ENCODE results near the gene FGGY. TPM values are rescaled to one million over a fixed set of nuclear protein-coding genes. Genes with fewer than 3 reads are reported as not detected.

Gene FGGY
- total and polyA plus RNA-seq, 2 donors (not counting 3 experiments of a cell fraction or from before 2014, with no cell fraction given): 5.6 to 6.4 TPM

GRCh38 chr1:59601041-59601441 lies 304.1 kb downstream of the FGGY start:
- TF ChIP-seq GATA2 (IDR thresholded peaks at IDR 0.05; ENCODE audit: insufficient read depth, insufficient read length, low read depth, low read length) (no peak), POLR2A (IDR thresholded peaks at IDR 0.05; ENCODE audit: low read depth, low read length) (no peak), POLR2AphosphoS5 (IDR thresholded peaks at IDR 0.05; ENCODE audit: insufficient read depth, low read depth, low read length) (no peak)
- TF ChIP-seq, protein P1, sequence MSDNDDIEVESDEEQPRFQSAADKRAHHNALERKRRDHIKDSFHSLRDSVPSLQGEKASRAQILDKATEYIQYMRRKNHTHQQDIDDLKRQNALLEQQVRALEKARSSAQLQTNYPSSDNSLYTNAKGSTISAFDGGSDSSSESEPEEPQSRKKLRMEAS (IDR thresholded peaks at IDR 0.05; ENCODE audit: insufficient read depth, insufficient read length): no peak
- no peaks in the 10 kb centered on the region for H3K9me3 ChIP-seq (replicated peaks; ENCODE audit: control insufficient read depth, insufficient read depth, low read length)
- no TSS peak for BruUV-seq (replicated peaks)
- DNase-seq (ENCODE audit: low read depth, low spot score) (no peak), FAIRE-seq (no peak)
- intact Hi-C loops (cut with micrococcal nuclease): no loop called here
- no peaks in the 10 kb centered on the region for H3K79me2 ChIP-seq (ENCODE audit: control insufficient read depth, insufficient read depth, low read length)
- POLR2A ChIA-PET: no interaction called here
- CTCF ChIA-PET: interaction anchor here (0.7 to 1.6 kb wide), 4 partner anchors 30 to 457 kb away, joined by 3 to 5 read pairs (median 4); no protein-coding TSS in a partner anchor
- no peaks in the 10 kb centered on the region for H3K9me1 ChIP-seq (replicated peaks; ENCODE audit: control insufficient read depth, extremely low read depth, insufficient read depth, low read length)
- no peaks in the 10 kb centered on the region for H4K20me1 ChIP-seq (replicated peaks; ENCODE audit: control insufficient read depth, extremely low read depth, insufficient read depth, low read length)
- no peak overlapping the region for H3K27ac ChIP-seq (ENCODE audit: insufficient read depth, low read depth, low read length)
- H3K9ac ChIP-seq (replicated peaks; ENCODE audit: extremely low read depth, insufficient read depth, low read length): no peak overlapping the region
- H3K4me1 ChIP-seq (ENCODE audit: control insufficient read depth, extremely low read depth, insufficient read depth, low read length): peaks cover 15% of the 10 kb centered on the region
- H3K27me3 ChIP-seq (ENCODE audit: control insufficient read depth in 2 of 2, insufficient read depth in 2 of 2, low read length in 2 of 2): no peaks in the 10 kb centered on the region
- H3K4me3 ChIP-seq (replicated peaks in 1 of 3; ENCODE audit: insufficient read depth in 1 of 3, low read depth in 1 of 3, low read length in 3 of 3): no peak overlapping the region
- dilution Hi-C loops (cut with MboI; ENCODE audit: extremely low pct_ligation_motif_present, low sequenced_read_pairs): no loop called here
- no peaks in the 10 kb centered on the region for H3K36me3 ChIP-seq (ENCODE audit: control insufficient read depth in 2 of 2, extremely low read depth in 1 of 2, insufficient read depth in 2 of 2, low read length in 2 of 2)
- no peak overlapping the region for H2AFZ ChIP-seq (ENCODE audit: low read depth, low read length)
- no peak overlapping the region for H3K4me2 ChIP-seq (ENCODE audit: insufficient read depth, low read length)

DNA sequence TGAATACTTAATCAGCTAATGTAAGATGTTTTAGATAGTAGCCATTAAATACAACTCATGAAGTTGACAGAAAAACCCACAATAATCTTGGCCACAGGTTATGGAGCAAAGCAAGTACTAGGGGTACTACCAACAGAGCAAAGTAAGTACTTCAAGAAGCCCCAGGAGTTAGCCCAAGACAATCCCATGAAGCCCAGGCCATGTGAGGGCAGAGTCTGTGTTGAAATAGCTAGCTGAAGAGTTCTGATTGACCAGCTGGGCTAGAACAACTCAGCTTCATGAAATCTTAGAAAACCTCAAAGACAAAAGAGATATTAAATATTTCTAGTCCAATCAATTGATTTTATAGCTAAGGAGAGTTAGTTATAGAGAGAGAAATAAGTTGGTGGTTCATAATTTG lies 304.9 kb downstream of the FGGY start:
- no peak for TF ChIP-seq MYC (IDR thresholded peaks at IDR 0.05; ENCODE audit: low read depth, low read length)
- TF ChIP-seq EZH2 (IDR thresholded peaks at IDR 0.05; ENCODE audit: borderline replicate concordance, low read depth, low read length, severe bottlenecking): no peak
- TF ChIP-seq JUN (IDR thresholded peaks at IDR 0.05; ENCODE audit: borderline replicate concordance, insufficient read depth, insufficient read length, low read depth): no peak
- TF ChIP-seq POLR2AphosphoS5 (IDR thresholded peaks at IDR 0.05; ENCODE audit: insufficient read depth, low read depth, low read length): no peak
- TF ChIP-seq, protein P1 (IDR thresholded peaks at IDR 0.05; ENCODE audit: insufficient read depth, insufficient read length): no peak
- TF ChIP-seq FOS (IDR thresholded peaks at IDR 0.05; ENCODE audit: borderline replicate concordance, insufficient read depth, low read length): no peak
- no peak for TF ChIP-seq GATA2 (IDR thresholded peaks at IDR 0.05; ENCODE audit: insufficient read depth, insufficient read length, low read depth, low read length)
- TF ChIP-seq CTCF (IDR thresholded peaks at IDR 0.05; ENCODE audit: extremely low read depth in 1 of 2, insufficient read depth in 1 of 2, low read depth in 1 of 2, low read length in 2 of 2): no peak
- TF ChIP-seq POLR2A (IDR thresholded peaks at IDR 0.05; ENCODE audit: low read depth, low read length): no peak
- DNase-seq (ENCODE audit: low read depth, low spot score) (no peak), FAIRE-seq (no peak)
- no TSS peak for BruUV-seq (replicated peaks)
- Histone ChIP-seq H3K79me2 (ENCODE audit: control insufficient read depth, insufficient read depth, low read length) (no peaks in the 10 kb centered on the region), H3K4me1 (ENCODE audit: control insufficient read depth, extremely low read depth, insufficient read depth, low read length) (peaks cover 8% of the 10 kb centered on the region), H3K27me3 (ENCODE audit: control insufficient read depth in 2 of 2, insufficient read depth in 2 of 2, low read length in 2 of 2) (no peaks in the 10 kb centered on the region), H3K4me2 (ENCODE audit: insufficient read depth, low read length) (no peak overlapping the region), H3K27ac (ENCODE audit: insufficient read depth, low read depth, low read length) (no peak overlapping the region), H2AFZ (ENCODE audit: low read depth, low read length) (no peak overlapping the region), H3K9ac (replicated peaks; ENCODE audit: extremely low read depth, insufficient read depth, low read length) (no peak overlapping the region), H4K20me1 (replicated peaks; ENCODE audit: control insufficient read depth, extremely low read depth, insufficient read depth, low read length) (no peaks in the 10 kb centered on the region), H3K36me3 (ENCODE audit: control insufficient read depth in 2 of 2, extremely low read depth in 1 of 2, insufficient read depth in 2 of 2, low read length in 2 of 2) (no peaks in the 10 kb centered on the region), H3K9me1 (replicated peaks; ENCODE audit: control insufficient read depth, extremely low read depth, insufficient read depth, low read length) (no peaks in the 10 kb centered on the region), H3K4me3 (replicated peaks in 1 of 3; ENCODE audit: insufficient read depth in 1 of 3, low read depth in 1 of 3, low read length in 3 of 3) (no peak overlapping the region), H3K9me3 (replicated peaks; ENCODE audit: control insufficient read depth, insufficient read depth, low read length) (no peaks in the 10 kb centered on the region)
- POLR2A ChIA-PET: no interaction called here
- dilution Hi-C loops (cut with MboI; ENCODE audit: extremely low pct_ligation_motif_present, low sequenced_read_pairs) (no loop called here), intact Hi-C loops (cut with micrococcal nuclease) (no loop called here)
- CTCF ChIA-PET: interaction anchor here (1.6 kb wide), 1 partner anchor 31 kb away, joined by 5 read pairs; no protein-coding TSS in a partner anchor

Data from endothelial cell of umbilical vein (primary cell).